DMS153 (cell line): ENCODE data around the gene TMEM144.
"Not testable (repeated sequence)": the region's sequence is repeated elsewhere in the genome, so short reads cannot be mapped to it uniquely, and the experiment has no call there.

Source experiments
- DNase-seq: peaks from one replicate; lab custom pipeline; 2025; lab: John Stamatoyannopoulos, UW

TMEM144 gene

GRCh38 chr4:158236304-158237030, 26.2 kb downstream of the TMEM144 start:
- DNase-seq = no peak

GRCh38 chr4:158238575-158238974, 28.3 kb downstream of the TMEM144 start:
- DNase-seq = no peak

- DNase-seq = no peak
Observed at GRCh38 chr4:158239196-158239595, 28.9 kb downstream of the TMEM144 start.

GRCh38 chr4:158243071-158243470, 32.8 kb downstream of the TMEM144 start:
- DNase-seq = no peak

- DNase-seq = no peak
Observed at GRCh38 chr4:158250321-158250720, 40.0 kb downstream of the TMEM144 start.

- peak; percentile 6 for DNase-seq
Observed at GRCh38 chr4:158253350-158253980, 43.2 kb downstream of the TMEM144 start.

- DNase-seq = no peak
Observed at GRCh38 chr4:158254292-158254691, 44.0 kb downstream of the TMEM144 start.

GRCh38 chr4:158255727-158256324, 45.5 kb downstream of the TMEM144 start:
- DNase-seq = no peak

GRCh38 chr4:158259955-158260575, 49.8 kb downstream of the TMEM144 start:
- DNase-seq = no peak

- DNase-seq = no peak
Observed at GRCh38 chr4:158261480-158261879, 51.2 kb downstream of the TMEM144 start.

GRCh38 chr4:158268553-158268952, 58.3 kb downstream of the TMEM144 start:
- DNase-seq = no peak

GRCh38 chr4:158274636-158275035, 64.3 kb downstream of the TMEM144 start:
- no peak for DNase-seq

GRCh38 chr4:158277558-158277957, 67.3 kb downstream of the TMEM144 start:
- no peak for DNase-seq

- DNase-seq = not testable (repeated sequence)
Observed at GRCh38 chr4:158279052-158279451, 68.8 kb downstream of the TMEM144 start.

GRCh38 chr4:158280856-158281255, 70.6 kb downstream of the TMEM144 start:
- DNase-seq = no peak

GRCh38 chr4:158282252-158282651, 72.0 kb downstream of the TMEM144 start:
- no peak for DNase-seq

- peak; percentile 1 for DNase-seq
Observed at GRCh38 chr4:158285429-158286216, 75.3 kb downstream of the TMEM144 start.

GRCh38 chr4:158290912-158291311, 80.6 kb downstream of the TMEM144 start:
- DNase-seq = no peak

- no peak for DNase-seq
Observed at GRCh38 chr4:158291334-158292055, 81.2 kb downstream of the TMEM144 start.

GRCh38 chr4:158292156-158292555, 81.9 kb downstream of the TMEM144 start:
- DNase-seq = no peak

- DNase-seq = no peak
Observed at GRCh38 chr4:158295053-158295452, 84.8 kb downstream of the TMEM144 start.
